HG02763 (cell line): ENCODE data around the gene AFF1.

Experiments used
- ATAC-seq: cut with Tn5 transposase; IDR thresholded peaks from one replicate; pipeline ENCODE4 v1.9.1; 2021; ENCODE audit warnings: mild to moderate bottlenecking, moderate library complexity; ENCODE audit not compliant: unreplicated experiment

AFF1 gene

GRCh38 chr4:87185146-87185870, 250.5 kb downstream of the AFF1 start:
- ATAC-seq = no peak

- ATAC-seq = no peak
These were observed 253.2 kb downstream of the AFF1 start for GRCh38 chr4:87188048-87188447.

GRCh38 chr4:87188932-87189331, 254.1 kb downstream of the AFF1 start:
- no peak for ATAC-seq
